Adrenal gland (tissue), 12 donors: ENCODE data around the gene FCHO2. TPM values are rescaled to one million over a fixed set of nuclear protein-coding genes. Genes with fewer than 3 reads are reported as not detected.

Experiments used
- DNase-seq, 7 donors: peaks; one replicate each; pipeline ENCODE4 v3.0.0-alpha.2; 2019 to 2020
- H3K27ac ChIP-seq, 5 donors: fragments of 200-600 bp; sonication (generic) in 4 of 5; 1 replicate in 3 of 5; 2 replicates in 2 of 5; pipeline versions ENCODE4 v1.5.1 to v1.8.0; 2016 to 2020; ENCODE audit warnings: mild to moderate bottlenecking in 1 of 5
- H3K27me3 ChIP-seq: fragments of 200-600 bp; 2 replicates; pipeline ENCODE4 v1.8.0; 2021
- H3K36me3 ChIP-seq, 2 donors: fragments of 200-600 bp; replicated peaks in 1 of 2; 1 replicate in 1 of 2; 2 replicates in 1 of 2; pipeline versions ENCODE4 v1.5.1 to v1.8.0; 2018 to 2022
- H3K4me1 ChIP-seq, 2 donors: fragments of 200-600 bp; replicated peaks in 1 of 2; 1 replicate in 1 of 2; 2 replicates in 1 of 2; pipeline versions ENCODE4 v1.5.1 to v1.8.0; 2018 to 2021
- H3K4me3 ChIP-seq, 4 donors: fragments of 200-600 bp; sonication (generic) in 3 of 4; one replicate each; pipeline ENCODE4 v1.5.1; 2016 to 2018
- H3K9me3 ChIP-seq, 3 donors: fragments of 200-600 bp; sonication (generic) in 1 of 3; replicated peaks in 1 of 3; 1 replicate in 2 of 3; 2 replicates in 1 of 3; pipeline versions ENCODE4 v1.5.1 to v1.8.0; 2016 to 2021
- POLR2A ChIP-seq, 2 donors: fragments of 450-650 bp; IDR thresholded peaks; one replicate each; pipeline ENCODE4 v1.6.1; 2017; ENCODE audit warnings: antibody characterized with exemption in 2 of 2, mild to moderate bottlenecking in 2 of 2, moderate library complexity in 1 of 2
- WGBS, 4 donors: extraction: QIAGEN DNeasy Blood & Tissue Kit in 2 of 4; methylation state at CpG; one replicate each; pipeline versions ENCODE4 v1.1.5 to v1.1.7; 2013 to 2017; 5-methylcytosine and 5-hydroxymethylcytosine counted together
- intact Hi-C, 2 donors: fragments of 100-400 bp; cut with DNase I; formaldehyde crosslinking; loops; one replicate each; pipeline versions ENCODE4 v1.14.1 to v1.15.0; 2022 to 2023
- polyA plus RNA-seq, 3 donors: library from polyadenylated mRNA; stranded (reverse); fragments of 200-250 nt in 2 of 3; fragments of 350-450 nt in 1 of 3; fragmentation: Illumina TruSeq in 1 of 3; extraction: RNeasy Lipid Tissue Mini Kit (QIAGEN cat#74804) in 1 of 3; gene quantifications; one replicate each; pipeline ENCODE4 v1.2.3, GENCODE V29; 2013 to 2014
- total RNA-seq, 9 donors: library from RNA; depleted of rRNA in 4 of 9; stranded (reverse); fragments of >200 nt in 4 of 9; fragments of 120-200 nt in 1 of 9; fragmentation: NEBNext Ultra II Directional in 1 of 9; extraction: Animal tissue kit (Norgen Biotek cat#: 25700) in 1 of 9; gene quantifications; one replicate each; pipeline versions ENCODE4 v1.1.0 to v1.2.4, GENCODE V29; 2013 to 2023
- TF ChIP-seq, protein P1 (sequence below), 6 experiments: fragments of 450-650 bp in 4 of 6; fragments of 200-600 bp in 2 of 6; sonication (generic) in 1 of 6; IDR thresholded peaks; 1 replicate in 5 of 6; 2 replicates in 1 of 6; pipeline versions ENCODE4 v1.5.1 to v1.8.0; 2016 to 2021; ENCODE audit warnings: antibody characterized with exemption in 6 of 6, mild to moderate bottlenecking in 2 of 6, moderate library complexity in 1 of 6
- donor health status: healthy with polysubstance abuse.
- donor health status: Bipolar disorder and iron deficiency.
- donor health status: DM: yes; HTN: yes; CAD: no.
- donor health status: DM: no; HTN: no; CAD: no.
- donor health status: DM: no; HTN: no; CAD: no.
- donor health status: DM: yes; HTN: yes; CAD: no.

FCHO2 gene
- total and polyA plus RNA-seq, 12 donors, result 5.1 to 32.7 (median 20.0) TPM

DNA sequence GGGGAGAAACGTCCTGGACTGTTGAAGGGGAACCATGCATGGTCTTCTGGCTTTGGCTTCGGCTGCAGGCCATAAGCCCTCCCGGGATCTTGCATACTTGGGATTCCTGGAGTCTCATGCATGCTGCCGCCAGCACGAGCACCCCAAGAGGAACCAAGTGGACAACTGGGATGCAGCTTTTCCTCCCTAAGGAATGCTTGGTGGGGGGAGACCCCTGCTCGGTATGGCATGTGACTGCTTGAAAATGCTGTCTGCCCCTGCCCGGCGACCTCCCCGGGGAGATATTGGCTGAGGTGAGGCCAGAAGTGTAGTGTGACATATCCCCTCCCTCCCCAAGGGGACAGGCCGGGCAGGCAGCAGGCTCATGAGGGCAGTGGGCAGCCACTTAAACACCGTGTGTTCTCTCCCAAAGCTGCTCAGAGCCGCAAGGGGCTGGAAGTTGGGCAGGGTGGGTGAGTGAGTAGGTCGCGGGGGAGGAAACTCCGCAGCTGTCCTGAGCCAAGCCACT is 180.3 kb downstream of the FCHO2 start:
- 46 to 54% (median 51%) methylated on average over 15 of the region's 15 CpGs for WGBS, 4 donors
- Histone ChIP-seq H3K27ac (no peak overlapping the region), H3K36me3 (no peaks in the 10 kb centered on the region), H3K9me3 (no peaks in the 10 kb centered on the region), H3K27me3 (peaks cover 3% of the 10 kb centered on the region), H3K4me3 (no peak overlapping the region), H3K4me1 (no peaks in the 10 kb centered on the region)
- intact Hi-C loops, result no loop called here
- no peak for DNase-seq
- TF ChIP-seq, protein P1, sequence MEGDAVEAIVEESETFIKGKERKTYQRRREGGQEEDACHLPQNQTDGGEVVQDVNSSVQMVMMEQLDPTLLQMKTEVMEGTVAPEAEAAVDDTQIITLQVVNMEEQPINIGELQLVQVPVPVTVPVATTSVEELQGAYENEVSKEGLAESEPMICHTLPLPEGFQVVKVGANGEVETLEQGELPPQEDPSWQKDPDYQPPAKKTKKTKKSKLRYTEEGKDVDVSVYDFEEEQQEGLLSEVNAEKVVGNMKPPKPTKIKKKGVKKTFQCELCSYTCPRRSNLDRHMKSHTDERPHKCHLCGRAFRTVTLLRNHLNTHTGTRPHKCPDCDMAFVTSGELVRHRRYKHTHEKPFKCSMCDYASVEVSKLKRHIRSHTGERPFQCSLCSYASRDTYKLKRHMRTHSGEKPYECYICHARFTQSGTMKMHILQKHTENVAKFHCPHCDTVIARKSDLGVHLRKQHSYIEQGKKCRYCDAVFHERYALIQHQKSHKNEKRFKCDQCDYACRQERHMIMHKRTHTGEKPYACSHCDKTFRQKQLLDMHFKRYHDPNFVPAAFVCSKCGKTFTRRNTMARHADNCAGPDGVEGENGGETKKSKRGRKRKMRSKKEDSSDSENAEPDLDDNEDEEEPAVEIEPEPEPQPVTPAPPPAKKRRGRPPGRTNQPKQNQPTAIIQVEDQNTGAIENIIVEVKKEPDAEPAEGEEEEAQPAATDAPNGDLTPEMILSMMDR (IDR thresholded peaks at IDR 0.05), result no peak
- TF ChIP-seq POLR2A (IDR thresholded peaks at IDR 0.05), result no peak

DNA sequence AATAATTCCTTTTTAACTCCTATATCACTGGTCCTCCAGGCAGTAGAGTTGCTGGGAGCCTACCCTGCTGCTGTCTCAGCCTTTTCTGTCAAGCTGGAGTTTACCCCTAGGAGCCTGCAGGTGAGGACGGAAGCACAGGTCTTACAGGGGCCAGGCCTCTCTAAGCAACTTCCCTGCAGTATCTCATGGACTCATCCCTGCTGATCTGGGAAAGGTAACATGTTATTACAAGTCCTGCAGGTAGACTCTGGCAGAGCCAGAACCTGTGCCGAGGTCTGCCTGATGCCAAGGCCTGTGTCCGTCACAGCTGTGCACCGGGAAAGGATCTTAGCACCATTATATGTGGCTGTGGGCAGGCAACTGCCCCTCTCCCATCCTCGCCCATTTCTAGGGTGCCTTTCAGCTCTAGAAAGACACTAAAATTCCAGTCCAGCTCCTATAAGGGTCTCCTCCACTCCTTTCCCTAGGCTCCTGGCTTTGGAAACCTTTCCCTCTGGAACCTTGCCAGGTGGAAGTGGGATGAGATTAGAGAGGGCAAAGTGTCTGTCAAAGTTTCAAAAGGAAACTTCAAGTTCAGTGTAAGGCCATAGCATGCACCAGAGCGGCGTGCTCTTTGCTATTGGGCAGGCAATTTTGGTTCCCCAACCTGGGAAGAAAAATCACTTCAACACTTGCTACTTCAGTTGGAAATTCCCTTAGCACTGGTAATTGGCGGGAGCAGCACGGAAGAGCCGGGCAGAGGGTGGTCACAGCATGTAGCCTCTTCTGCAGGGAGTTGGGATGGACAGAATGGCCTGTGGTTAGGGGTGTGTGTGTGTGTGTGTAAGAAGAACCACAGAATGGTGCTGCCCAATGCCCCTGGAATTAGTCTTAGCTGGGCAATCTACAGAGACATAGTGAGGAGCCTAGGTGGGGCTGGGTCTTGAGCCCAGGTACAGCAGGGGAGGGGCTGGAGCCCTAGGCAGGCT is 182.0 kb downstream of the FCHO2 start:
- DNase-seq, result no peak
- H3K27me3 ChIP-seq, result peaks cover 3% of the 10 kb centered on the region
- no peaks in the 10 kb centered on the region for H3K4me1 ChIP-seq
- H3K27ac ChIP-seq, result no peak overlapping the region
- no peak overlapping the region for H3K4me3 ChIP-seq
- WGBS, 4 donors, result 77 to 90% (median 86%) methylated on average over 7 to 10 of the region's 10 CpGs
- H3K36me3 ChIP-seq, result no peaks in the 10 kb centered on the region
- no peaks in the 10 kb centered on the region for H3K9me3 ChIP-seq
- intact Hi-C loops, result no loop called here
- TF ChIP-seq POLR2A (IDR thresholded peaks at IDR 0.05), result no peak
- TF ChIP-seq, protein P1 (IDR thresholded peaks at IDR 0.05), result no peak

DNA sequence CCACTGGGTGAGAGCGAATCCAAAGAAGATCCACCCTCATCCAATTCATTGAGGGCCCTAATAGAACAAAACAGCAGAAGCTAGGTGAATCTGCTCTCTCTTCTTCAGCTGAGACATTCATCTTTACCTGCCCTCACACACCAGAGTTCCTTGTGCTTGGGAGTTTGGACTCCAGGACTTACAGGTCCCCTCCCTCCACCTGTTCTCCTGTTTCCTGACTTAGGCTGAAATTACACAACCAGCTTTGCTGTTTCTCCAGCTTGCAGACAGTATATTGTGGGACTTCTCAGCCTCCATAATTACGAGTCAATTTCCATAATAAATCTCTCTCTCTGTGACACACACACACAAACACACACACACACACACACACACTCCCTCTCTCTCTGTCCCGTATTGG is 183.6 kb downstream of the FCHO2 start:
- WGBS, 4 donors, result 58 to 68% (median 60%) methylated on average over 3 of the region's 3 CpGs
- intact Hi-C loops, result no loop called here
- no peak for DNase-seq
- Histone ChIP-seq H3K9me3 (no peaks in the 10 kb centered on the region), H3K4me1 (no peaks in the 10 kb centered on the region), H3K27ac (no peak overlapping the region), H3K4me3 (no peak overlapping the region), H3K27me3 (peaks cover 3% of the 10 kb centered on the region), H3K36me3 (no peaks in the 10 kb centered on the region)
- TF ChIP-seq, protein P1 (IDR thresholded peaks at IDR 0.05), result no peak

Other genes starting within 250 kb of the FCHO2 start
- gene TNPO1, start 139.4 kb upstream of the FCHO2 start, total RNA-seq, result 100 to 1,000 TPM in 4 of 9 donors, 10 to 100 TPM in 5; 76.1 to 228 (median 84.2) TPM
- gene TNPO1, start 139.4 kb upstream of the FCHO2 start, polyA plus RNA-seq, result 10 to 100 TPM in 1 of 3 donors, 1 to 10 TPM in 2; 4.7 to 76.5 (median 7.2) TPM
- gene TMEM171, start 164.5 kb downstream of the FCHO2 start, total RNA-seq, result under 1 TPM in 3 of 9 donors, not detected in 6; 0.42 to 0.69 (median 0.51) TPM
- gene TMEM171, start 164.5 kb downstream of the FCHO2 start, polyA plus RNA-seq, result under 1 TPM in 2 of 3 donors, not detected in 1; 0.13 to 0.16 TPM
- gene TMEM174, start 217.2 kb downstream of the FCHO2 start, total RNA-seq, result not detected
- not detected for gene TMEM174, start 217.2 kb downstream of the FCHO2 start, polyA plus RNA-seq